Panc1 (cell line): Measurements from ENCODE around the gene VDR. TPM values are rescaled to one million over a fixed set of nuclear protein-coding genes. Genes with fewer than 3 reads are reported as not detected.
A peak's percentile ranks its signal among the peaks of the same experiment; 100 is the strongest.

Experiments used
- ATAC-seq: fragments of 200-7000 bp; cut with Tn5 transposase; 2 replicates; pipeline ENCODE4 v1.9.1; 2020; ENCODE audit warnings: mild to moderate bottlenecking, moderate library complexity
- BruUV-seq: library from RNA; stranded (reverse); fragments of 400-500 nt; replicated peaks from 2 replicates; lab custom pipeline; 2021; lab: Mats Ljungman, UMichigan
- CTCF ChIA-PET: fragments of 300-600 bp; sonication (Branson Sonifier 250); formaldehyde crosslinking; loops from one replicate; lab custom pipeline; 2022; ENCODE audit warnings: antibody characterized with exemption; lab: Charles Lee
- POLR2A ChIA-PET: fragments of 300-600 bp; sonication (Branson Sonifier 250); formaldehyde crosslinking; loops from one replicate; lab custom pipeline; 2022; ENCODE audit warnings: antibody characterized with exemption; lab: Charles Lee
- DNase-seq: peaks from one replicate; pipeline ENCODE4 v3.0.0-alpha.2; 2010; ENCODE audit warnings: low read depth, low spot score
- H3K27ac ChIP-seq: 2 replicates; pipeline ENCODE4 v1.5.1; 2011; ENCODE audit warnings: mild to moderate bottlenecking, low read length, inconsistent platforms
- H3K27me3 ChIP-seq: fragments of 200-500 bp; sonication (Bioruptor generic); 2 replicates; pipeline ENCODE4 v1.6.0; 2014; ENCODE audit warnings: low read length, inconsistent platforms; ENCODE audit not compliant: control insufficient read depth, insufficient read depth
- H3K36me3 ChIP-seq: fragments of 200-500 bp; sonication (Bioruptor generic); 2 replicates; pipeline ENCODE4 v1.5.1; 2014; ENCODE audit warnings: inconsistent platforms, mild to moderate bottlenecking, low read length, moderate library complexity; ENCODE audit not compliant: control insufficient read depth, insufficient read depth
- H3K4me1 ChIP-seq: 2 replicates; pipeline ENCODE4 v1.5.1; 2011; ENCODE audit warnings: inconsistent platforms, mild to moderate bottlenecking, low read length, moderate library complexity; ENCODE audit not compliant: control insufficient read depth, insufficient read depth
- H3K4me3 ChIP-seq, 2 experiments: 2 replicates each; pipeline ENCODE4 v1.5.1; 2011 to 2012; ENCODE audit warnings: low read depth in 2 of 2, low read length in 2 of 2, mild to moderate bottlenecking in 2 of 2, inconsistent platforms in 1 of 2, moderate library complexity in 1 of 2
- H3K9me3 ChIP-seq: fragments of 200-500 bp; sonication (Bioruptor generic); 2 replicates; pipeline ENCODE4 v1.5.1; 2014; ENCODE audit warnings: low read depth, mild to moderate bottlenecking, inconsistent platforms, low read length, moderate library complexity; ENCODE audit not compliant: control insufficient read depth, insufficient read depth
- POLR2AphosphoS5 ChIP-seq: IDR thresholded peaks from 2 replicates; pipeline ENCODE4 v1.6.1; 2012; ENCODE audit warnings: mild to moderate bottlenecking, low read depth, low read length, moderate library complexity
- SIN3A ChIP-seq: IDR thresholded peaks from 2 replicates; pipeline ENCODE4 v1.6.1; 2012; ENCODE audit warnings: low read depth, mild to moderate bottlenecking, low read length, moderate library complexity, borderline replicate concordance; ENCODE audit not compliant: insufficient read depth
- TCF7L2 ChIP-seq: IDR thresholded peaks from 2 replicates; pipeline ENCODE4 v1.6.1; 2011; ENCODE audit warnings: mild to moderate bottlenecking, low read depth, low read length, inconsistent platforms
- in situ Hi-C: cut with HindIII; loops from 2 replicates; pipeline ENCODE4 v1.10.0; 2016; ENCODE audit warnings: low sequenced_read_pairs, low pct_unique_long_range_greater_than_20kb
- intact Hi-C: fragments of 100-400 bp; cut with micrococcal nuclease; formaldehyde crosslinking; loops from one replicate; pipeline ENCODE4 v1.10.0; 2022; ENCODE audit not compliant: unreplicated experiment
- total RNA-seq: library from RNA; stranded (reverse); gene quantifications from one replicate; pipeline ENCODE4 v1.2.1, GENCODE V29; 2021; ENCODE audit not compliant: unreplicated experiment
- TF ChIP-seq, protein P1 (sequence below): fragments of 450-650 bp; IDR thresholded peaks from 2 replicates; pipeline ENCODE4 v1.5.1; 2017; ENCODE audit warnings: mild to moderate bottlenecking
- TF ChIP-seq, protein P2 (sequence below), 2 experiments: IDR thresholded peaks; 2 replicates each; pipeline ENCODE4 v1.6.1; 2011 to 2012; ENCODE audit warnings: low read depth in 2 of 2, control low read depth in 1 of 2, low read length in 1 of 2, mild to moderate bottlenecking in 1 of 2, moderate library complexity in 1 of 2; ENCODE audit not compliant: insufficient read depth in 1 of 2

The VDR gene
- total RNA-seq, 1 experiment from 2014 or later = 3.0 TPM

DNA sequence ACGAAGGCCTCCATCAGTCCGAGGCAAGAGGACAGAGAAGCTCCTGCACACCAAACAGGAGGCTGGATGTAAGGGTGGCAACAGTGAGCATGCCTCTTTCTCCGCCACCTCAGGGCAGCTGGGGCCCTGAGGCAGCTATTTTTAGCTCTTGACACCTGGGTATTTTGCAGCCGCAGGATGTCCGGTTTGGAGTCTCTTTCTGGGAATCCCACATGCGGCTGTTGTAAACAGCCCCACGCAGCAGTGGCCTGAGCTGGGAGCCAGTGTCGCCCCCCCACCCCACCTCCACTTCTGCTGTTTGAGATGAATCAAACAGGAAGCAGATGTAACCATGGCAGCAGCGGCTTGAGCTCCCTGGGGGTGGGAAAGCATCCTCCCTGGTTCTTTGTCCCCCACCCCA is 96.7 kb downstream of the VDR start:
- Histone ChIP-seq H3K27me3 (no peaks in the 10 kb centered on the region), H3K4me3 (no peak overlapping the region), H3K4me1 (peaks cover 66% of the 10 kb centered on the region), H3K27ac (peak overlapping the region; percentile 61), H3K36me3 (peaks cover 2% of the 10 kb centered on the region; the same call in 1 of the 2 replicates), H3K9me3 (no peaks in the 10 kb centered on the region)
- BruUV-seq = no TSS peak
- TF ChIP-seq TCF7L2 (no peak), POLR2AphosphoS5 (no peak), SIN3A (no peak)
- TF ChIP-seq, protein P1, sequence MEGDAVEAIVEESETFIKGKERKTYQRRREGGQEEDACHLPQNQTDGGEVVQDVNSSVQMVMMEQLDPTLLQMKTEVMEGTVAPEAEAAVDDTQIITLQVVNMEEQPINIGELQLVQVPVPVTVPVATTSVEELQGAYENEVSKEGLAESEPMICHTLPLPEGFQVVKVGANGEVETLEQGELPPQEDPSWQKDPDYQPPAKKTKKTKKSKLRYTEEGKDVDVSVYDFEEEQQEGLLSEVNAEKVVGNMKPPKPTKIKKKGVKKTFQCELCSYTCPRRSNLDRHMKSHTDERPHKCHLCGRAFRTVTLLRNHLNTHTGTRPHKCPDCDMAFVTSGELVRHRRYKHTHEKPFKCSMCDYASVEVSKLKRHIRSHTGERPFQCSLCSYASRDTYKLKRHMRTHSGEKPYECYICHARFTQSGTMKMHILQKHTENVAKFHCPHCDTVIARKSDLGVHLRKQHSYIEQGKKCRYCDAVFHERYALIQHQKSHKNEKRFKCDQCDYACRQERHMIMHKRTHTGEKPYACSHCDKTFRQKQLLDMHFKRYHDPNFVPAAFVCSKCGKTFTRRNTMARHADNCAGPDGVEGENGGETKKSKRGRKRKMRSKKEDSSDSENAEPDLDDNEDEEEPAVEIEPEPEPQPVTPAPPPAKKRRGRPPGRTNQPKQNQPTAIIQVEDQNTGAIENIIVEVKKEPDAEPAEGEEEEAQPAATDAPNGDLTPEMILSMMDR = no peak
- TF ChIP-seq, protein P2, sequence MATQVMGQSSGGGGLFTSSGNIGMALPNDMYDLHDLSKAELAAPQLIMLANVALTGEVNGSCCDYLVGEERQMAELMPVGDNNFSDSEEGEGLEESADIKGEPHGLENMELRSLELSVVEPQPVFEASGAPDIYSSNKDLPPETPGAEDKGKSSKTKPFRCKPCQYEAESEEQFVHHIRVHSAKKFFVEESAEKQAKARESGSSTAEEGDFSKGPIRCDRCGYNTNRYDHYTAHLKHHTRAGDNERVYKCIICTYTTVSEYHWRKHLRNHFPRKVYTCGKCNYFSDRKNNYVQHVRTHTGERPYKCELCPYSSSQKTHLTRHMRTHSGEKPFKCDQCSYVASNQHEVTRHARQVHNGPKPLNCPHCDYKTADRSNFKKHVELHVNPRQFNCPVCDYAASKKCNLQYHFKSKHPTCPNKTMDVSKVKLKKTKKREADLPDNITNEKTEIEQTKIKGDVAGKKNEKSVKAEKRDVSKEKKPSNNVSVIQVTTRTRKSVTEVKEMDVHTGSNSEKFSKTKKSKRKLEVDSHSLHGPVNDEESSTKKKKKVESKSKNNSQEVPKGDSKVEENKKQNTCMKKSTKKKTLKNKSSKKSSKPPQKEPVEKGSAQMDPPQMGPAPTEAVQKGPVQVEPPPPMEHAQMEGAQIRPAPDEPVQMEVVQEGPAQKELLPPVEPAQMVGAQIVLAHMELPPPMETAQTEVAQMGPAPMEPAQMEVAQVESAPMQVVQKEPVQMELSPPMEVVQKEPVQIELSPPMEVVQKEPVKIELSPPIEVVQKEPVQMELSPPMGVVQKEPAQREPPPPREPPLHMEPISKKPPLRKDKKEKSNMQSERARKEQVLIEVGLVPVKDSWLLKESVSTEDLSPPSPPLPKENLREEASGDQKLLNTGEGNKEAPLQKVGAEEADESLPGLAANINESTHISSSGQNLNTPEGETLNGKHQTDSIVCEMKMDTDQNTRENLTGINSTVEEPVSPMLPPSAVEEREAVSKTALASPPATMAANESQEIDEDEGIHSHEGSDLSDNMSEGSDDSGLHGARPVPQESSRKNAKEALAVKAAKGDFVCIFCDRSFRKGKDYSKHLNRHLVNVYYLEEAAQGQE (IDR thresholded peaks at IDR 0.05; ENCODE audit: insufficient read depth in 1 of 2, low read depth in 2 of 2, low read length in 1 of 2) = no peak
- in situ Hi-C loops = no loop called here
- POLR2A ChIA-PET = interaction anchor here (0.6 to 0.9 kb wide), 2 partner anchors 9 to 64 kb away, joined by 3 to 11 read pairs; no protein-coding TSS in a partner anchor
- intact Hi-C loops = no loop called here
- DNase-seq (no peak), ATAC-seq (no peak)
- CTCF ChIA-PET = interaction anchor here (0.6 to 1.1 kb wide), 2 partner anchors 31 to 63 kb away, joined by 4 read pairs; no protein-coding TSS in a partner anchor

DNA sequence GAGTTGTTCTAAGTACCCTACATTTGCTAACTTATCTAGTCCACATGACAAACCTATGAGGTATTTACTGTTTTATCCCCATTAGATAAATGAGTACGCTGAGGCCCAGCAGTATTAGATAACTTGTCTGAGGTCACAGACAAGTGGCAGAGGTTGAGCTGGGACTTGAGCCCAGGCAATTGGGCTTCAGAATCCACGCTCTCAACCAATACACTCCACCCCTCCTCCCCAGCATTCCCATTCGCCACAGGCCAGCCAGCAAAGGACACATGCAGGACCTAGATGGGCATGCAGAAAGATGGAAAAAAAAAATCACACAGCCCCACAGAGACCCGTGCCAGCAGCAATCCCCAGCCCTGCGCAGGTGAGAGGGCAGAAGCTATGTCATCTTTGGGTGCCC is 97.5 kb downstream of the VDR start:
- no peaks in the 10 kb centered on the region for H3K9me3 ChIP-seq
- TF ChIP-seq, protein P1 = no peak
- no peak for TF ChIP-seq POLR2AphosphoS5
- TF ChIP-seq TCF7L2 = no peak
- TF ChIP-seq, protein P2 (IDR thresholded peaks at IDR 0.05; ENCODE audit: insufficient read depth in 1 of 2, low read depth in 2 of 2, low read length in 1 of 2) = no peak
- TF ChIP-seq SIN3A = no peak
- peaks cover 70% of the 10 kb centered on the region for H3K4me1 ChIP-seq
- DNase-seq = no peak
- peaks cover 2% of the 10 kb centered on the region; the same call in 1 of the 2 replicates for H3K36me3 ChIP-seq
- in situ Hi-C loops (no loop called here), intact Hi-C loops (no loop called here)
- no peaks in the 10 kb centered on the region for H3K27me3 ChIP-seq
- no peak for ATAC-seq
- H3K4me3 ChIP-seq = no peak overlapping the region
- H3K27ac ChIP-seq = no peak overlapping the region; the same call in 1 of the 2 replicates
- ChIA-PET CTCF (interaction anchor here (1.1 kb wide), 1 partner anchor 32 kb away, joined by 4 read pairs; no protein-coding TSS in a partner anchor), POLR2A (interaction anchor here (0.6 to 0.9 kb wide), 2 partner anchors 9 to 64 kb away, joined by 3 to 11 read pairs; no protein-coding TSS in a partner anchor)
- BruUV-seq = no TSS peak
